GM19452 (cell line): ENCODE measurements around the gene SKAP1.

Source experiments
- ATAC-seq: cut with Tn5 transposase; IDR thresholded peaks from one replicate; pipeline ENCODE4 v1.9.1; 2021; ENCODE audit not compliant: unreplicated experiment

The SKAP1 gene

GRCh38 chr17:48125829-48126531, 304.0 kb downstream of the SKAP1 start:
- no peak for ATAC-seq

GRCh38 chr17:48123776-48124388, 306.1 kb downstream of the SKAP1 start:
- ATAC-seq: no peak

- ATAC-seq: no peak
These were observed 306.9 kb downstream of the SKAP1 start for GRCh38 chr17:48123111-48123510.

GRCh38 chr17:48122665-48123045, 307.4 kb downstream of the SKAP1 start:
- no peak for ATAC-seq

- ATAC-seq: no peak
These were observed 307.9 kb downstream of the SKAP1 start for GRCh38 chr17:48121923-48122664.

- ATAC-seq: no peak
These were observed 316.8 kb downstream of the SKAP1 start for GRCh38 chr17:48113201-48113676.

- ATAC-seq: no peak
These were observed 318.1 kb downstream of the SKAP1 start for GRCh38 chr17:48111937-48112241.

- no peak for ATAC-seq
These were observed 319.3 kb downstream of the SKAP1 start for GRCh38 chr17:48110761-48111160.

GRCh38 chr17:48107137-48108055, 322.6 kb downstream of the SKAP1 start, which contains the start of gene SNX11:
Gene SNX11 (plus strand): TSS chr17:48107766. CDS start chr17:48112044, 4,278 bp downstream.
- peak; percentile 76 for ATAC-seq

- no peak for ATAC-seq
These were observed 323.2 kb downstream of the SKAP1 start for GRCh38 chr17:48106802-48107136.

GRCh38 chr17:48104440-48104839, 325.6 kb downstream of the SKAP1 start:
- no peak for ATAC-seq

- no peak for ATAC-seq
These were observed 327.0 kb downstream of the SKAP1 start for GRCh38 chr17:48102798-48103715.

- ATAC-seq: no peak
These were observed 327.8 kb downstream of the SKAP1 start for GRCh38 chr17:48102043-48102750.

GRCh38 chr17:48101012-48101720, 328.8 kb downstream of the SKAP1 start, which contains the start of gene CBX1:
Gene CBX1 (minus strand): TSS chr17:48101478. CDS start chr17:48077004, 24,474 bp downstream.
- peak; percentile 92 for ATAC-seq

- no peak for ATAC-seq
These were observed 329.4 kb downstream of the SKAP1 start for GRCh38 chr17:48100591-48101011.

GRCh38 chr17:48100160-48100559, 329.9 kb downstream of the SKAP1 start:
- no peak for ATAC-seq

GRCh38 chr17:48095611-48096010, 334.4 kb downstream of the SKAP1 start:
- no peak for ATAC-seq

GRCh38 chr17:48093341-48094045, 336.5 kb downstream of the SKAP1 start:
- no peak for ATAC-seq
